ENCODE results near the gene ARID3C.

The ARID3C gene

DNA sequence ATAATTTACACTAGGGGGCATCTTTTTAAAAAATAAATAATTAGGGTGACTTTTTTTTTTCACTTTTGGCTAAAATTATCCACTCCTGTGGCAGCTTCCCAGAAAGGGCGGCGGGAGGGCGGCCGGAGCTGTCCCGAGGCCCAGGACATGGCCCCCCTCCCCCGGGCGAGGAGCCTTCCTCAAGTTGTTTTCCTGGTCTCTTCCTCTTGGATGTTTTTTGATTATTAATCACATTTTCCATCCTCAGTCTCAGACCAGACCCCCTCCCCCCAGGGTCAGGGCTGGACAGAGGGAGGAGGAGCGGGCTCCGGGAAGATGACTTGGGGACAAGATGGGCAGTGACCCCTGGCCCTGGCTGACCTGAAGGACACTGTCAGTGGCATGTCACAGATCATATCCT is 34.7 kb downstream of the ARID3C start:
- no peak for DNase-seq (ENCODE audit: low read depth)

DNA sequence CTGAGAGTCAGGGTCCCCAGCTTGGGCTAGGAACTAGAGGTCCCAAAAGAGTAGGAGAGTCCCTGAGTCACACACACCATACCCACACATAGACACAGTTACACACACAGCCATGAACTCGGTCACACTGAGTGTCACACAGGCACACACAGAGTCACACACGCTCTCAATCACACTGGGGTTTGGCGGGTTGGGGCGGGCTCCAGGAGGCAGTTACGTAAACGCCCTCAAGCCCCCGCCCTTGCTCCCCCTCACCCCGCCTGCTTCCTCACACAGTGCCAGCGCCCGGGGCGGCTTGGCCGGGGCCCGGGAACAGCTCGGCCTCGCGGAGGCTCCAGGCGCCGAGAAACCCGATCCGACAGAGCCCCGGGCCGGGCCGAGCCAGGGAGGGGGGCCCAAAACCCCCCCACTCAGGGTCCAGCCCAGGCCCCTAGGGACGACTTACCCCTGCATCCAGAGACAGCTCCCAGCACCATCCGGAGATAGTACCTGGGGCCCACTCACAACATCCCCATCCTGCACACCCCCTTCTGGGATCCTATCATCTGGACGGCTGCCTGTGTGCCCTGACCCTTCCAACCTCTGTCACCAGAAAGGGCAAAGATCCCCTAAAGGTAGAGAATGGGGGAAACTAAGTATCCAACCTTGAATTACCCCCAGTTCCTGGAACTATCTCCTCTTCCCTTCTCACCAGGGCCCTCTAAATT is 35.8 kb downstream of the ARID3C start:
- no peak for DNase-seq (ENCODE audit: low read depth)

DNA sequence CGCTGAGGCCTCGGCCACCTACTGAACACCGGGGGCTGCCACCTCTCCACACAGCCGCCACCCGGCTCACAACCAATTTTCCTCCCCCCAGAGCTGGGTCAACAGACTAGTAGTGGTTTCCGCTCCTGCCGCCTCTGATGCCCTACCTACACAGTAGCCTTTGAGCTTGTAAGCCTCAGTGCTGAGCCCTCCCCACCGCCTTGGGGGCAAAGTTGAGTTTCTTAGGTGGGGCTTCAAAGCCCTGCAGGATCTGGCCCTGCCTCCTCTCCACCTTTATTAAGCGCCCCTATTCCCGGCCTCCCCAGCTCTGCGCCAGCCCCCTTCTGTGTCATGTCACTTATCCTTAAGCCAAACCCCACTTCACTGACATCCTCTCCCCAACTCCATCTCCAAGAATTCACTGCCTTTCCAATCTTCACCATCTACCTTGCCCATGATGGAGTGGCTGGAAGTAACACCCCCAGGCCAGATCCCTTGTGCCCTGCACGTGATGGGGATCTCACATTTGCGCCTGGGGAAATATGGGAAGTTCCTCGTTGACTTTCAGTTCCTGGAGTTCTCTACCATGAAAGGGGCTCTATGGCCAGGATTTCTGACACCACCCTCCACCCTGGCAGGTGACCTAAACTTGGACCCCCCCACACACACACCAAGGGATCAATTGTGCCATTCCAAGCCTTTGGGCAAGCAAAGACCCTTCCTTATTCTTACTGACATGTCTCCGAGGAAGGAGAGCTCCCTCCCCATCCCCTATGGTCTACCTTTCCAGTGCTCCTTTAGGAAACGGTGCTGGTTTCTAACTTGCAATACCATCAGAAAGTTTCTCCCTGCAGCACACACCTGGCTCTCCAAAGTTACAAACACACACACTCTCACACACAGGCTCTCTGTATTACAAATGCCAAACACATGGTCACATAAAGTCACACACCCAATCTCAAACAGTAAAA is 36.7 kb downstream of the ARID3C start:
- DNase-seq (ENCODE audit: low read depth): no peak

DNA sequence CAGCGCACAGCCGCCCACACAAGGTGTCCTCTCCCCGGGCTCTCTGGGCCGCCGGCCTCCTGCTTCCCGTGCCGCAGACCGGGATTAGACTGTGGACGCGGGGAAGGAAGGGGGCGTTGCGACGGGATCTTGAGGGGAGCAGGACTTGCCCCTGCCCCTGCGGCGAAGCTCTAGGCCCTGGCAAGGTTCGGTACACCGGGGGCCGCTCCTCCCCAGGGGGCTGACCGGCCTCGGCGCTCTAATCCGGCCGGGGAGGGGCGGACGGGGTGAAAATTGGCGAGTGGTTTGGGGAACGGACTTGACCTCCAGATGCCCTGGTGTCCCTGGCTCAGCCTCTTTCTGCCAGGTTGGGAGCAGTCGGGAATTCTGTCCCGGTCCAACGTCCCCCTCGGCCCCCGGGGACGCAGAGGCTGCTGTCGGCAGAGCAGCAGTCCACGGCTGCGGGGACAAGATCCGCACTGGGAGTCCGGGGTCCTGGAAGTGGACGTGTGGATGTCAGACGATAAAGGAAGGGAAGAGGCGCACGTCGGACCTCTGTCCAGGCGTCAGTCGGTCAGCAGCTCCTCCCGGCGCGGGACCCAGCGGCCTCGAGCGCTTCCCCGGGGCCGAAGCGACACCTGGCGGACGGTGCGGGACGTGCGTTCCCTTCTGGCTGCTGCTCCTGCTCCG is 37.5 kb downstream of the ARID3C start:
- peak; percentile 59 for DNase-seq (ENCODE audit: low read depth)

DNA sequence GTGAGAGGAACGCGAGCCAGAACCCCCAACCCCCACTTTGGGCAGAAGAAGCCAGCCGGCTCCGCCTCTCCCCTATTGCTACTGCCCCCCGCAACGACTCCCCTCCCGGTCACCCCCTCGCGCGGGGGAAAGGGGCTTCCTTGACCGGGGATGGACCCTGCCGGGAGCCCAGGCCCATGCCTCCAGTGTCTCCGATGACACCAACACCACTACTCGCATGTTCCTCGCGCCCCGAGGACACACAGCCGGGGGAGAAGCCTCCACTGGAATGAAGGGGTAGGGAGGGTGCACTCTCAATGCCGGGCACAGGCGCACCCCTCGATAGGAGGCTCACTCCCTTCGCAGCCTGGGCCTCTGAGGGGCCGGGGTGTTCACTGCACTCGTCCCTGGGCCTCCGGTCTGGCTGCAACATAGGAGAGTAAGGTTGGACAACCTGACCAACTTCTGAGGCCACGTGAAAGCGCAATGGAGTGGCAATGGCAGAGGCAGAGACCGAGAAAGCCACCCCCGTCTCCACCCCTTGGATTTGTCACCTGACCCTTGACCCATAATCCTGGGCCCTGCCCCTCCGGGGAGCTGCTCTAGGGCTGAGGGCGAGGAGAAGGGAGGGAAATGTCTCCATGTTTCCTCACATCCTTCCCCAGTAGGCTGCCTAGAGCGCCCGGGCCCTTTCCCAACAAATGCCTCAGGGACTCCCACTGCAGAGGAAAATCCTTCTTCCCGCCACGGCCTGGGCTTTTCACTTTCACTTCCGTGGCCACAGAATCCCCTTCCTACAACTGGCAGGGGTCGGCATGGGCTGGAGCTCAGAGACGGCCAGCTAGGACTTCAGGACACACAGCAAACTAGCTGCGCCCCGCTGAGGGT is 38.3 kb downstream of the ARID3C start:
- no peak for DNase-seq (ENCODE audit: low read depth)

DNA sequence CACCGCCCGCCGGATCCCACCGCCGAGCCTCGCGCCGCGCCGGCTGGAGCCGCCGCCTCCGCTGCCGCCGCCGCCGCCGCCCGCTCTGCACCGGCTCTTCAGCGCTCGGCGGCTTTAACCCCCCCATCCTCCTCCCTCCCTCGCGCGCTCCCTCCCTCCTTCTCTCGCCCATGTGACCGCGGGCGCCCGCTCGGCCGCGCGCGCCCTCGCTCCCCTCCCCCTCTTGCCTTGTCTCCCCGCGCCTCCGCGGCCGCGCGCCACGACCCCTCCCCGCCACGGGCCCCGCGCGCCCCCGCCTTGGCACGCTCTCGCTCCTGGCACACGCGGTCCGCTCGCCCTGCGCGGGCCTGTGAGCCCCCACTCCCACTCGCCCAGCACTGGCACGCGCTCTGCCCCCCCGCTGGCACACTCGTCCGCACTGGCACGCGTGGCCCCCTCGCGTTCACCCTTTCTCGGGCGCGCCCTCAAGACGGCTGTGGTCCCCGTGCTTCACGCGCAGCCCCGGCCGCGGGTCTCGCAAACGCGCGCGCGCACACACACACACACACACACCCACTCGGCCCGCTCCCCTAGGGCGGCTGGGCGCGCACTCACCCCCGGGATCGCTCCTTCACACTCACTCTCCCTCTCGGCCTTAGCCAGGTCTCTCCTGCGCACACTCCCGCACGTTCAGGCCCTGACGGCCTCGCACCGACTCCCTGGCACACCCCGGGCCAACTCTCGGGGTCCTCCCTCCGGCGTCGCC is 39.1 kb downstream of the ARID3C start, which contains the start of gene CNTFR:
TSS of gene CNTFR (minus strand) at position 89 of the 745 bp plus-strand sequence. CDS start 20,743 bp downstream, outside the sequence.
- no peak for DNase-seq (ENCODE audit: low read depth)

DNA sequence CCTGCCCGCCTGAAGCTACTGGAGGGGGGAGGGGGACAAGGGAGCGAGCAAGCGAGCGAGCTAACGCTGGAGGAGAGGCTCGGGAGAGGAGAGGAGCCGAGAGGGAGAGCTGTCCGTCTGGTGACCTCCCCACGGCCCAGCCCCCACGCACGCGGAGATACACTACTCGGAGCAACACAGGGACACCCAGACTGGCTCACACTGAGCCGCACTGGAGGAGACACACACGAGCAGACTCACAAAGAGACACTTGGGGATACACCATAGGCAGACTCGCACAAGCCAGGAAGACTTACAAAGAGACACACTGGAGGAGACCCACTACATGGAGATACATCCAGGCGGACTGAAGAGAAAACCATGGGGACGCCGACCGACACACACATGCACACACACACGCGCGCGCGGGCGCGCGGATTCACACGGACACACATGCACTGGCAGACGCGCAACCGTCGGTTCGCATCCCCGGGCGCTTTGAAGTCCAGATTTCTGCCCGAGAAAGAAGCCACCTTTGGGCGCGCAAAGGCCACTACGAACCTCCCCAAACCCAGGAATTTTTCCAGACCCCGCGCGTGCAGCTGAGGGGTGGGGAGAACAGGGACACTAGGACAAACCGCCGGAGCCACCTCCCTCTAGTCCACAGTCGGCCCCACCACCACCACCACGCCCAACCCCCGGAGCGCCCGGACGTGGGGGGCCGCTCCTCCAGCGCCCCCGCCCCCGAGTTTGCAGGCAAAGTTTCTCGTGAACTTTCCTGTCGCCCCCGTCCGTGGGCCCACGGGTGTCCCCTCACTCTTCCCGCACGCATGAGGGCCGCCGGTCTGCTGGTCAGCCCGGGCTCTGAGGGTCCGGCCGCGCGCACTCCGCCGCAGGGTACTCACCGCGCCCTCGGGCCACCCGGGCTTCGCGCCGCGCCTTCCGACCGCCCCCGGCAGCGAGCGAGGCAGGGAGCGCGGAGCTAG is 39.9 kb downstream of the ARID3C start:
- no peak for DNase-seq (ENCODE audit: low read depth)

DNA sequence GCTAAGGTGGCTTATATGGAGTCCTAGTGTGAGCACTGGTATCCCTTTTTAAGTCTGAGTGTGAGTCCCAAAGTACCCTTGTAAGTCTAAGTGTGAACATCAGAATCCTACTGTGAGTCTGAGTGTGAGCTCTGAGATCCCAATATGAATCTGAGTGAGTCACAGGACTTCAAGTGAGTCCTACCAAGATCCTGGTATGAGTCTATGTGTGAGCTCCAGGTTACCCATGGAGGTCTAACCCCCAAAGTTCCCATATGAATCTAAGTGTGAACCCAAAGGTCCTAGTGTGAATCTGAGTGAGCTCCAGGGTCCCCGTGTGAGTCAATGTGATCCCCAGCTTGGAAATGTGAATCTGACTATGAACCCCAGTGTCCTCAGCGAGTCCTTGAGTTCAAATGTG is 41.6 kb downstream of the ARID3C start:
- DNase-seq (ENCODE audit: low read depth): no peak

DNA sequence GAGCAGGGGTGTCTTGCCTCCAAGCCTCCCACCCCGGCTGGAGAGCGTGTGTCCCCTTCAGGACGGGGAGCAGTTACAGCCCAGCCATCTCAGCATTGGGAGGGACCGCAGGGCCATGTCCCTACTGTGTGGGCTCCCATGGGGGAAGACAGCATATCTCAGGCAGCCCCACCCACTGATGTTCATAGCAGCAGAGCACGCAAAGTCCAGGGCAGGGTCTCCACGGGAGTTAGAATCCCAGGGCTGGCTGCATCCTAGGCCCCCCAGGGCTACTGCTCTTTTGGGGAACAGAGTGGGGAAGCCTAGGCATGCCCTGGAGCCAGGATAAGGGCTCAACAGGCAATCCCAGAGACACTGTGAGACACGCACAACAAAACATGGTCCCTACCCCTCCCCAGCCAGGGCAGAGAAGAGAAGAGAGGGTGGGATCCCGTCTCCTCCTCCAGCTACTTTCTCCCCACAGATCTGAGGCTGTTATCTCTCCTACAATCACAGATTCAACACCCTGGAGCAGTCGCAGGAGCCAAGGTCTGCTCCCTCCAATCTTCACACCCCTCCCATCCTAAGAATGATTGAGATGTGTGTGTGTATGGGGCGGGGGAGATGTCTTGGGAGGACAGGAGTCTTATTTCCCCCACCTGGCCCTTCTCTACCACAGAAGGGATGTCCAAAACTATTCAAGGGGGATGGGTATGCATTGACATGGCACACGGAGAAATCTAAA is 42.8 kb downstream of the ARID3C start:
- no peak for DNase-seq (ENCODE audit: low read depth)

DNA sequence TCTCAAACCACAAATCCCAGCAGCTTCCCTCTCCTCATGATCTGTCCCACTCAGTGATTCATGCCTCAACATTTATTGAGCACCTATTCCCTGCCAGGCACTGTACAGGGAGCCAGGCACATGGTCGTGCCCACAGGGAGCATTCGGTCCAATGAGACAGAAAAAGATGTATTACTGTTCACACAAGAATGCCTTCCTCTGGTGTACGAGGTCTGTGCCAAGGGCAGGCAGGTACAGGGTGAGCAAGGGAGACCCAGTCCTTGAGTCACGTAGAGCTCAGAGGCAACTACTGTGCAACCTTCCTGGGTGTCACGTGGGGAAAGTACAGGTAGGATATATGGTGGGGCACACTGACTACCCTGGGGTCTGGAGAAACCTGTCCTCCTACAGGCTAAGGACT is 43.9 kb downstream of the ARID3C start:
- DNase-seq (ENCODE audit: low read depth): no peak

DNA sequence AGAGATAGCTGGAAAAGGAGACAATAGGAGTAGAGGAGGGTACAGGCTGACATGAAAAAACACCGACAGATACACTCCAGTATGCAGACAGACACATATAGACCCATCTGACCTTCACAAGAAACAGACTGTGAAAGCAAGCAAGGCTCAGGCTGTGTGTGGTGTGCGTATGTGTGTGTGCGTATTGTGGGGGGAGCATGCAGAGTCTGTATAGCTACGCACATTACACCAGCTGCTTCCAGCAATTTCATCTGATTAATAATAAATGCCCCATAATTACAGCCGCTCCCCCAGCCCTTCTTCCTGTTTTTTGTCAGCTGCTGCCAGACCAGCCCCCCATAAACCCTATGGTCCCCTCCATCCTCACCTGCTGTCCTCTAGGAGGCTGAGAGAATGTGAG is 46.1 kb downstream of the ARID3C start:
- no peak for DNase-seq (ENCODE audit: low read depth)

DNA sequence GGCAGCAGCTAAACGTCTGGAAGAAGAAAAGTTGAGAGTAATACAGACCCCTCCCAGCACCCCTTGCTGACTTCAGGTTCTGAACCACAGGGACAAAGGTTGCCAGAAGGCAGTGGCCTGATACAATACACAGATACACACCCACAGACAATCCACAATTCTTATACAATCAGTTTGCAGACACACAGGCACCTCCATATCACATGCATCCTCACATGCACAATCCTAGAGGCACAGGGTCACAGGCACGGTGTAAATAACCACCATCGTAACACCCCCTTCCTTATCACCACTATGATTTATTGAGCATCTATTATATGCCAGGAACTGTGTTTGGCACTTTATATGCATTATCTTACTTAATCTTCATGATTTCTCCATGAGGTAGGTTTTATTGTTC is 47.5 kb downstream of the ARID3C start:
- DNase-seq (ENCODE audit: low read depth): no peak

DNA sequence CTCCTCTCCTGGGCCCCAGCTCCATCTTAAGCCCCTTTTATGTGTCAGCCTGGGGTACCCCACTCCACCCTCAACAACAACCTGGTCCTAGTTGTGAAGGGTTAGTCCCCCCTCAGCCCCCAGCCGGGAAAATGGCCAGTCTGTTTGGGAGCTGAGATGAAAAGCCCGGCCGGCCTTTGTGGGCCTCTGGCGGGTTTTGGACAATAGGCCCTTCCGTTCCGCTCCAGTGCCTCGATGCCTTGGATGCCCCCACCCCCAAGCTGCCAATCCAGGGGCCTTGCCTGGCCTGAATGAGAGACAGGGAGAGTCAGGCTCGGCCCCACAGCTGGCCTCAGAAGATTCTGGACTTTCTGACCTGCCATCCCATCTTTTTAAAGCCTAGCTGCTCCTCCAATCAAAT is 48.5 kb downstream of the ARID3C start:
- no peak for DNase-seq (ENCODE audit: low read depth)

DNA sequence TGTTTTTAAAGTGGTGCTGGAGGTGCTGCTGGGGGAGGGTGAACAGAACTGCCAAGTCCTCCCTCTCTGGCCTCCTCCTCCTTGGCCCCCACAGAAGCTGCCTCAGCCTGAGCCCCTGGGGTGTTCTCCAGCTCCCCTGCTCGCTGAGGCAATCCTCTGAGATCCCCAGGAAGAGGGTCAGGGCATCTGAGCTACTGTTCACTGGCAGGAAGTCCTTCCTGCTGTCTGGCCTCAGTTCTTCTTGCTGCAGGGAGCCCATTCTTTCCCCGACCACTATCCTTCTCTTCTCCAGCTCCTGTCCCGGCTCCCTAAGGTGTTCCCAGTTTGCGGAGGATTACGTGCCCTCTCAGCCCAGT is 49.1 kb downstream of the ARID3C start:
- DNase-seq (ENCODE audit: low read depth): no peak

DNA sequence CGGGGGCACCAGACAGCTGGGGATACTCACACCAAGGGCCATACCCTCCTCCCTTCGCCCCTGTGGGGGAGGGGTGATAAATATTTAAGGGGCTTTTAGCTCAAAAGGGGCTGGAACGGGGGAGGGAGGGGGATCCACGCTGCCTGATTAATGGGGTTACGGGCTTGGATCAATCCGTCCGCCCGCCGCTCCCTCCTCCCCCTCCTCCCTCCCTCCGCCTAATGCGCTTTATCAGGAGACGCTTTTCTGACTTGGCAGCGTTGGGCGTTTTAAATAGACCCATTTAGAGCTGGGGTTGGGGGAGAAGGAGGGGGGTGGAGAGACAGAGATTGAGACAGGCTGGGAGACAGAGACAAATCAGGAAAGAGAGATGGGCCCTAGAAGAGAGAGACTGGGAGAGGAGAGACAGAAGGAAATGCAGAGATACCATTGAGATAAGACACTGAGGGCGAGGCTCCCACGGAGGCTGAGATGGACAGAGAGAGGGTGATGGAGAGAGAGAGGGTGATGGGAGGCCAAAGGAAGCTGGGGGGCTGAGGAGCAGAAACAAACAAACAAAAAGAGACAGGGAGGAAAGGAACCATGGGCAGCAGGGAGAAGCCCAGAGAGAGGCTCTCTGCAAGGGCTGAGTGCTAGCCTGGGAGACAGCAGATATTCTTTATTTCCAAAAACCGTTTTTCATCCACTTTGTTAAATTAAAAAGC is 49.6 kb downstream of the ARID3C start:
- DNase-seq (ENCODE audit: low read depth): no peak

DNA sequence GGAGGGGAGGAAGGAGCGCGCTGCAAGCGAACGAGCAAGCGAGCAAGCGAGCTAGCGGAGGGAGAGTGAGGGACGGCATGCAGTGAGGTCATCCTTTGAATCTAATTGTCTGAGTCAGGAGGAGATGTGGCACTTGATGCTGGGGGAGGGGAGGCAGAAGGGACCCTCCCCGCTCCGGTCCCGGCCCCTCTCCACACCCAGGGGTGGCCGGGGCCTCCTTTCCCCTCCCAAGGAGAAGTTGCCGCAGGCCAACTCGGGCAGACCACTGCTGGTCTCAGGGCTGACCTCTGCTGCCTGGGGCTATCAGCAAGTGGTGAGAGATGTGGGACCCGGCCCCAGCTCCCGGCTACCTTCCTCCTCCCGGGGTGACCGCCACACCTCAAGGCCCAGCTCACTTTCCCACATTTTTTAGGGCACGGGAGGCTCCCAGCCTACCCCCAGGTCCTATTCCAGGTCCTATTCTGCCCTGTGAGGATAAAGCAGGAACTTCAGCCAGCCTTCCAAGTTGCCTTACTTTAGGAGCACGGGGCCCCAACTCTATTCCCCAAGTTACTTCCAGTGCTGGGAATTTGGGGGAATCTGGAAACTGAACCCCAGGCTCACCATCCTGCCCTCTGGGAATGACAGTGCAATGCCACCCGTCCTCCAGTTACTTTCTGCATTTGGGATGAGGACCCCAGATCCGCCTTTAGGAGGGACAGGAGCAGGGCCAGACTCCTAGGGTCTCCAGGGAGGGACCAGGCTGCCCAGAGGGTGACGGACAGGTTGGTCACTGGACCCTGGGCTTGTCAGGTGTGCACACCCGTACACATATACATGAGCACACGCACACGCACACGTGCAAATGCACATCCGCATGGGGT is 50.4 kb downstream of the ARID3C start:
- DNase-seq (ENCODE audit: low read depth): no peak

DNA sequence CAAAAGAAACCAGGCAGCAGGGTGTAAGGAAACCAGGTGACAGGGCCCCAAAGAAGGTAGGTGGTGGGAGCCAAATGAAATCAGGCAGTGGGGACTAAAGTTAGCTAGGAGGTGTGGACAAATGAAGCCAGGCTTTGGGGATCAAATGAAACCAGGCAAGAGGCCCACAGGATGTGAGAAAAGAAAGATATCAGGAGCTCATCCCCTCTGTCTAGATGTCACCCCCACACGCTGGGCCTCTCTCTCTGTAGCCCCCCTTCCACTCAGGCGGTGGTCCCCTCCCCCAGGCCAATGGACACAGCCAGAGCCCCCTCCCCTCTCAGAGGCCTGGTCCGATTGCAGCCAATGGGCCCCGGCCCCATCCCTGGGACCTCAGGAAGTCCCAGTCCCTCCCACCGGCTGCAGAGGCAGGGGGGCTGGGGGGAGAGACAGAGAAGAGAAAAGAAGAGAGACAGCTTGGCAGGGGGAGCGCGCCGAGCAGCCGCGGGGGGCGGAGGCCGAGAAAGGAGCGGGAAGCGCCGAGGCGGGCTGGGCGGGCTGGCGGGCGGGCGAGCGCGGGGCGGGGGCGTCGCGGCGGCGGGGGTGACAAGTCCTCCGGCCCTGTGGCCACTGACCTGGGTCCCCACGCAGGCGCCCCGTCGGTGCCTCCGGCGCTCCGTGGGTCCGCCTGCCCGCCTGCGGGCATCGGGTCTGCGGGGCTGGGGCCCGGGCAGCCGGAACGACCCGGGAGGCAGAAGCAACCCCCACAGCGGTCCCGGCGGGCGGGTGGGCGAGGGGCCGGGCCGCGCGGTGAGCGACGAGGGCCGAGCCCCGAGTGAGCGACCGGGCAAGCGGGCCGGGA is 51.2 kb downstream of the ARID3C start:
- DNase-seq (ENCODE audit: low read depth): no peak
